H9 (cell line): ENCODE measurements around the gene CAMTA2. TPM values are rescaled to one million over a fixed set of nuclear protein-coding genes. Genes with fewer than 3 reads are reported as not detected.

Experiments
- DNase-seq: peaks from one replicate; pipeline ENCODE4 v3.0.0-alpha.2; 2017
- H2AFZ ChIP-seq: one replicate; pipeline ENCODE4 v1.6.1; 2013; ENCODE audit warnings: mild to moderate bottlenecking, low read length, control low read depth, moderate library complexity
- H2AK5ac ChIP-seq: 2 replicates; pipeline ENCODE4 v1.6.1; 2013; ENCODE audit warnings: low read length, control low read depth, mixed read lengths; ENCODE audit not compliant: insufficient read length
- H2BK120ac ChIP-seq: one replicate; pipeline ENCODE4 v1.6.1; 2013; ENCODE audit warnings: low read depth, mild to moderate bottlenecking, low read length, control low read depth, inconsistent platforms; ENCODE audit not compliant: poor library complexity, severe bottlenecking
- H2BK12ac ChIP-seq: 2 replicates; pipeline ENCODE4 v1.6.1; 2013; ENCODE audit warnings: low read length, control low read depth, mixed read lengths, low read depth; ENCODE audit not compliant: insufficient read length
- H2BK15ac ChIP-seq: 2 replicates; pipeline ENCODE4 v1.6.1; 2013; ENCODE audit warnings: low read depth, low read length, control low read depth
- H2BK20ac ChIP-seq: one replicate; pipeline ENCODE4 v1.6.1; 2013; ENCODE audit warnings: low read depth, mild to moderate bottlenecking, low read length, control low read depth, inconsistent platforms; ENCODE audit not compliant: poor library complexity, severe bottlenecking
- H2BK5ac ChIP-seq: 2 replicates; pipeline ENCODE4 v1.6.1; 2013; ENCODE audit warnings: low read length, control low read depth, mixed read lengths; ENCODE audit not compliant: insufficient read length
- H3K14ac ChIP-seq: 2 replicates; pipeline ENCODE4 v1.6.1; 2013; ENCODE audit warnings: low read length, control low read depth; ENCODE audit not compliant: insufficient read depth
- H3K18ac ChIP-seq: 2 replicates; pipeline ENCODE4 v1.6.1; 2013; ENCODE audit warnings: low read depth, mild to moderate bottlenecking, mixed read lengths, low read length, control low read depth; ENCODE audit not compliant: insufficient read length
- H3K23ac ChIP-seq: 2 replicates; pipeline ENCODE4 v1.6.1; 2013; ENCODE audit warnings: low read length, control low read depth, mixed read lengths, low read depth; ENCODE audit not compliant: insufficient read length
- H3K23me2 ChIP-seq: 2 replicates; pipeline ENCODE4 v1.6.1; 2013; ENCODE audit warnings: low read depth, mild to moderate bottlenecking, mixed read lengths, low read length, control low read depth; ENCODE audit not compliant: insufficient read length, poor library complexity, severe bottlenecking
- H3K27ac ChIP-seq: 2 replicates; pipeline ENCODE4 v1.5.1; 2013; ENCODE audit warnings: low read length, control low read depth, mixed read lengths, low read depth; ENCODE audit not compliant: insufficient read length
- H3K27me3 ChIP-seq: 2 replicates; pipeline ENCODE4 v1.6.1; 2013; ENCODE audit warnings: low read length, control low read depth, inconsistent platforms; ENCODE audit not compliant: insufficient read depth
- H3K4ac ChIP-seq: 2 replicates; pipeline ENCODE4 v1.6.1; 2013; ENCODE audit warnings: low read depth, mild to moderate bottlenecking, control low read depth, inconsistent platforms, low read length, moderate library complexity
- H3K4me1 ChIP-seq: 2 replicates; pipeline ENCODE4 v1.6.1; 2013; ENCODE audit warnings: low read length, control low read depth, inconsistent platforms; ENCODE audit not compliant: insufficient read depth
- H3K4me2 ChIP-seq: 2 replicates; pipeline ENCODE4 v1.6.1; 2013; ENCODE audit warnings: low read length, control low read depth, mixed read lengths; ENCODE audit not compliant: insufficient read length, insufficient read depth
- H3K56ac ChIP-seq: 2 replicates; pipeline ENCODE4 v1.6.1; 2013; ENCODE audit warnings: low read depth, mild to moderate bottlenecking, mixed read lengths, low read length, control low read depth; ENCODE audit not compliant: insufficient read length
- H3K79me1 ChIP-seq: 2 replicates; pipeline ENCODE4 v1.6.1; 2013; ENCODE audit warnings: low read depth, mild to moderate bottlenecking, moderate library complexity, low read length, control low read depth, inconsistent platforms; ENCODE audit not compliant: insufficient read depth, poor library complexity, severe bottlenecking
- H3K79me2 ChIP-seq: 2 replicates; pipeline ENCODE4 v1.6.1; 2013; ENCODE audit warnings: low read length, control low read depth, inconsistent platforms; ENCODE audit not compliant: insufficient read depth
- H3K9ac ChIP-seq: 2 replicates; pipeline ENCODE4 v1.6.1; 2013; ENCODE audit warnings: low read length, control low read depth, mixed read lengths; ENCODE audit not compliant: insufficient read length; ENCODE audit errors: extremely low read depth
- H3K9me3 ChIP-seq: one replicate; pipeline ENCODE4 v1.6.1; 2013; ENCODE audit warnings: low read depth, low read length, inconsistent platforms; ENCODE audit not compliant: control insufficient read depth
- H3T11ph ChIP-seq: one replicate; pipeline ENCODE4 v1.6.1; 2013; ENCODE audit warnings: mild to moderate bottlenecking, low read length, control low read depth, inconsistent platforms
- H4K20me1 ChIP-seq: one replicate; pipeline ENCODE4 v1.6.1; 2013; ENCODE audit not compliant: control insufficient read depth, insufficient read length, insufficient read depth
- H4K5ac ChIP-seq: 2 replicates; pipeline ENCODE4 v1.6.1; 2013; ENCODE audit warnings: low read depth, mild to moderate bottlenecking, mixed read lengths, low read length, control low read depth; ENCODE audit not compliant: insufficient read length
- H4K8ac ChIP-seq: replicated peaks from 2 replicates; pipeline ENCODE4 v1.6.1; 2013; ENCODE audit warnings: low read length, control low read depth, mixed read lengths, low read depth; ENCODE audit not compliant: insufficient read length
- H4K91ac ChIP-seq: 2 replicates; pipeline ENCODE4 v1.6.1; 2013; ENCODE audit warnings: low read depth, mild to moderate bottlenecking, moderate library complexity, mixed read lengths, low read length, control low read depth; ENCODE audit not compliant: insufficient read length
- H3K27ac Mint-ChIP-seq, 3 experiments: 2 replicates in 2 of 3; 3 replicates in 1 of 3; pipeline ENCODE4 v1.8.0; 2020 to 2021; ENCODE audit warnings: mixed read lengths in 3 of 3, mild to moderate bottlenecking in 1 of 3, moderate library complexity in 1 of 3
- H3K27me3 Mint-ChIP-seq: 2 replicates; pipeline ENCODE4 v1.8.0; 2021; ENCODE audit warnings: low read depth, mild to moderate bottlenecking, moderate library complexity, mixed read lengths
- H3K36me3 Mint-ChIP-seq, 3 experiments: 2 replicates in 2 of 3; 3 replicates in 1 of 3; pipeline ENCODE4 v1.8.0; 2020 to 2021; ENCODE audit warnings: low read depth in 3 of 3, mixed read lengths in 3 of 3; ENCODE audit not compliant: insufficient read depth in 1 of 3
- H3K4me1 Mint-ChIP-seq, 2 experiments: 2 replicates each; pipeline ENCODE4 v1.8.0; 2020; ENCODE audit warnings: mixed read lengths in 2 of 2
- H3K4me3 Mint-ChIP-seq, 2 experiments: 2 replicates in 1 of 2; 3 replicates in 1 of 2; pipeline ENCODE4 v1.8.0; 2020 to 2021; ENCODE audit warnings: mild to moderate bottlenecking in 2 of 2, mixed read lengths in 2 of 2, moderate library complexity in 1 of 2
- H3K9me3 Mint-ChIP-seq, 2 experiments: 2 replicates in 1 of 2; 3 replicates in 1 of 2; pipeline ENCODE4 v1.8.0; 2020; ENCODE audit warnings: mild to moderate bottlenecking in 2 of 2, mixed read lengths in 2 of 2, moderate library complexity in 1 of 2
- WGBS: extraction: QIAGEN DNeasy Blood & Tissue Kit; methylation state at CpG from one replicate; pipeline ENCODE4 v1.1.7; 2013; ENCODE audit warnings: missing lambda C conversion rate, low lambda C conversion rate, mixed read lengths; ENCODE audit not compliant: insufficient read length; ENCODE audit errors: extremely low coverage; 5-methylcytosine and 5-hydroxymethylcytosine counted together
- total RNA-seq: library from RNA; stranded (reverse); gene quantifications from 2 replicates; pipeline ENCODE4 v1.2.1, GENCODE V29; 2021
- TF ChIP-seq, protein P1 (sequence below): fragments of 200-600 bp; sonication (generic); conservative IDR thresholded peaks from 3 replicates; pipeline ENCODE4 v1.8.0; 2021; ENCODE audit warnings: antibody characterized with exemption, mild to moderate bottlenecking

The CAMTA2 gene
- total RNA-seq, 1 experiment from 2014 or later, result 15.6 TPM

DNA sequence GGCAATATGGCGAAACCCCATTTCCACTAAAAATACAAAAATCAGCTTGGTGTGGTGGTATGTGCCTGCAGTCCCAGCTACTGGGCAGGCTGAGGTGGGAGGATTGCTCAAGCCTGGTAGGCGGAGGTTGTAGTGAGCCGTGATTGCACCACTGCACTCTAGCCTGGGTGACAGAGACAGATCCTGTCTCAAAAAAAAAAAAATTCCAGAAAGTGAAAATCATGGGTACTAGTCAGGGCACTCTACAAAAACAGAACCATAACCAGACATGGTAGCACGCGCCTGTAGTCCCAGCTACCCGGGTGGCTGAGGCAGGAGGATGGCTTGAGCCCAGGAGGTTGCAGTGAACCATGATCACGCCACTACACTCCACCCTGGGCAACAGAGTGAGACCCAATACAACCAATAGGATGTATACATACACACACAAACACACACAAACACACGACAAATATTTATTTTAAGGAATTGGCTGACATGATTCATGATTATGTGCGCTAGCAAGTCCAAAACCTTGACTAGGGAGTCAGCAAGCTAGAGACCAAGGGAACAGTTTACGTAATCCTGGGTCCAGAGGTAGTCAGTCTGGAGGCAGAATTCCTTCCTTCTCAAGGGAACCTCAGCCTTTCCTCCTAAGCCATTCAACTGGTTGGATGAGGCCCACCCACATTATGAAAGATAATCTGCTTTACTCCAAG lies 67.0 kb downstream of the CAMTA2 start:
- no peaks in the 10 kb centered on the region for H3K36me3 Mint-ChIP-seq
- no peak overlapping the region for H4K91ac ChIP-seq
- no peaks in the 10 kb centered on the region for H3K9me3 Mint-ChIP-seq
- no CpG with 5 or more reads among the region's 10 CpGs for WGBS
- no peak overlapping the region for H4K5ac ChIP-seq
- H3K23me2 ChIP-seq, result no peaks in the 10 kb centered on the region
- no peak overlapping the region for H3K56ac ChIP-seq
- H3K27me3 Mint-ChIP-seq, result no peaks in the 10 kb centered on the region; the same call in 1 of the 2 replicates
- TF ChIP-seq, protein P1, sequence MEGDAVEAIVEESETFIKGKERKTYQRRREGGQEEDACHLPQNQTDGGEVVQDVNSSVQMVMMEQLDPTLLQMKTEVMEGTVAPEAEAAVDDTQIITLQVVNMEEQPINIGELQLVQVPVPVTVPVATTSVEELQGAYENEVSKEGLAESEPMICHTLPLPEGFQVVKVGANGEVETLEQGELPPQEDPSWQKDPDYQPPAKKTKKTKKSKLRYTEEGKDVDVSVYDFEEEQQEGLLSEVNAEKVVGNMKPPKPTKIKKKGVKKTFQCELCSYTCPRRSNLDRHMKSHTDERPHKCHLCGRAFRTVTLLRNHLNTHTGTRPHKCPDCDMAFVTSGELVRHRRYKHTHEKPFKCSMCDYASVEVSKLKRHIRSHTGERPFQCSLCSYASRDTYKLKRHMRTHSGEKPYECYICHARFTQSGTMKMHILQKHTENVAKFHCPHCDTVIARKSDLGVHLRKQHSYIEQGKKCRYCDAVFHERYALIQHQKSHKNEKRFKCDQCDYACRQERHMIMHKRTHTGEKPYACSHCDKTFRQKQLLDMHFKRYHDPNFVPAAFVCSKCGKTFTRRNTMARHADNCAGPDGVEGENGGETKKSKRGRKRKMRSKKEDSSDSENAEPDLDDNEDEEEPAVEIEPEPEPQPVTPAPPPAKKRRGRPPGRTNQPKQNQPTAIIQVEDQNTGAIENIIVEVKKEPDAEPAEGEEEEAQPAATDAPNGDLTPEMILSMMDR, result no peak
- no peak overlapping the region for H3K4me3 Mint-ChIP-seq
- no peak overlapping the region for H3K18ac ChIP-seq
- H3K27ac Mint-ChIP-seq, result no peak overlapping the region
- no peak overlapping the region for H2AFZ ChIP-seq
- no peaks in the 10 kb centered on the region for H3K27me3 ChIP-seq
- no peaks in the 10 kb centered on the region for H3K79me1 ChIP-seq
- no peak overlapping the region for H3K23ac ChIP-seq
- no peak overlapping the region for H2BK5ac ChIP-seq
- H2BK12ac ChIP-seq, result no peak overlapping the region
- H3K4me1 Mint-ChIP-seq, result peaks cover 7% of the 10 kb centered on the region in 2 experiments
- H3K9me3 ChIP-seq, result no peaks in the 10 kb centered on the region
- H3K4me2 ChIP-seq, result no peak overlapping the region
- H3T11ph ChIP-seq, result no peak overlapping the region
- H4K8ac ChIP-seq, result no peak overlapping the region
- peaks cover 3% of the 10 kb centered on the region; the same call in 1 of the 2 replicates for H3K4me1 ChIP-seq
- H2BK15ac ChIP-seq, result no peak overlapping the region
- no peak for DNase-seq
- H2AK5ac ChIP-seq, result no peak overlapping the region
- no peaks in the 10 kb centered on the region for H3K79me2 ChIP-seq
- H3K9ac ChIP-seq, result no peak overlapping the region
- H3K14ac ChIP-seq, result no peak overlapping the region
- no peaks in the 10 kb centered on the region for H4K20me1 ChIP-seq
- no peak overlapping the region for H3K27ac ChIP-seq
- no peak overlapping the region for H2BK20ac ChIP-seq
- H2BK120ac ChIP-seq, result no peak overlapping the region
- no peak overlapping the region for H3K4ac ChIP-seq
